HG03039 (cell line): ENCODE data around the gene PLCL1.
"Not testable (repeated sequence)": the region's sequence is repeated elsewhere in the genome, so short reads cannot be mapped to it uniquely, and the experiment has no call there.

Source experiments
- ATAC-seq: cut with Tn5 transposase; IDR thresholded peaks from one replicate; pipeline ENCODE4 v1.9.1; 2021; ENCODE audit warnings: mild to moderate bottlenecking, moderate library complexity; ENCODE audit not compliant: unreplicated experiment

PLCL1 gene

DNA sequence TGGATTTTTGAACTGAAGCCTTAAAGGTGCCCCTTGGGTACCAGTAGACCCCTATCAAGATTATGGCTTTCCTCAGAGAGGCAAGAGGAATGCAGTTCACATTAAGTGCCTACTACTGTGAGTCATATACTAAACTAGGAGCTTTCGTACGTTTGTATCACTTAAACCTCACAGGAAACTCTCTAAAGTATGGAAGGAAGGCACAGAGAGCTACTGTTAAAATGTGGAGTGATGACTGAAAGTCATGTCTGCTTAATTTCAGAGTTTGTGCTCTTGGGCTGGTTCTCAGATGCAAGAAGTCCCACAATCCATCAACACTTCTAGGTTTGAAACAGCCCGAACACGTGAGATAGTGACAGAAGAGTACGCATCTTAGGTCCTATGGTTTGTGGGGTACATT is 4.7 kb downstream of the PLCL1 start:
- ATAC-seq = no peak

DNA sequence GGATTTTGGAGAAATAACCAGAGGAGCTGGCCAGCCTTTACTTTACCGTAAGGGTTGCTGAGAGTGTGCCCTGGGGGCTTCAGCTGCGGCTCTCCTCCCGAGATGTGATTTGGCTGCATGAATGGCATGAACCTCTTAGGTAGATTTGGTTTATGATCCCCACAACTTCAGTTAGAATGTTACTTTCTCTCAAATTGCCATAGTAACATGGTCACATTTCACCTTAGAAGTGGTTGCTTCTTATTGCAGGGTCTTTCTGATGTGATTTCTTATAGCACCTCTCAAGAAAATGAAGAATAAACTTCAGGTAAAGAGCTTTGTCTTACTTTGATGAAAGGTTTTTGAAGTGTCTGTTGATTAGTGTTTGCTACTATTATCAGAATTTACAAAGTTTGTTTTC is 5.6 kb downstream of the PLCL1 start:
- ATAC-seq = no peak

DNA sequence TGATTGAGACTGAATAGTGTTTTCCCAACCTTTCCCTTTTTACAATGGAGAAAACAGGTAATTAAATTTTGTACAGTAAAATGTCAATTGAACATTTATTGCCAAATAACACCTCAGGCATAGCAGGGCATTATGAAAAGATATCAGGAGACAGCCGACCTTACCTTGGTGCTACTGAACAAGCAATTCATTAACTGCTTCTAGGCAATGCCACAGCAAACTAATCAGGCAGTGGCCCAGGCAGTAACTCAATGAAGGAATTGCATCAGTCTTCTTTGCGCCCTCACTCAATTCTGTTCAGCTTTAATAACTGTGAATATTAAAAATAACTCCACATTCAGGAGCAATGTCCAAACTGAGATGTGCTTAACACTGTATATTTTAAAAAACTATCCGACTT is 6.1 kb downstream of the PLCL1 start:
- ATAC-seq = no peak

DNA sequence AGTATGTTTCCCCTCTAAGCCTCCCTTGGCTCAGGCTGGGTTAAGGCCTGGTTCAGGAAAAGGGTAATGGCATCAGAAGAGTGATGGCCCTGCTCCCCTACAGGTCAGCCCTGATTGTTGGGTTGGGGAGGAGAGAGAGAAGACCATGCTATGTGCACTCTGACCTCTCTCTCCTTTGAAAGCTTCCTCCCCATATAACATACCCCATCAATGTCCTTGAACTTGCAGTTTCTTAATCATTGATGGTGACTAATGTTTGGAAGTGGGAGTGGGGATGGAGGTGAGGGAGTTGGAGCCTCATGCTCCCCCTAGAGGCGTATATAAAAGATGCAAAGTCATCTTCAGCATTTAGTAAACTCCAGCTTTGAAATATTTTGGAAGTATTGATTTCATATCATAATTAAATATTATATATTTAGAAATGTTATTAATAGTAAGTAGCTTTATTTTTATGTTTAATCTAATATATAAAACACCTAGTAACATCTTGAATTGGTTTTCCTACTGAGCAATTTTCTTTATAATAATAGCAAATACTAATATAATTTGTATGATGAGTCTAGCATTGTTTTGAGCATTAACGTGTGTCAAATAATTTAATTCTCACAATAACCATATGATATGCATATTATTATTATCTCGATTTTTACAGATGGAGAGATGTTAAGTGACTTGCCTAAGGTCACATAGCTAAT is 8.8 kb downstream of the PLCL1 start:
- ATAC-seq = no peak

DNA sequence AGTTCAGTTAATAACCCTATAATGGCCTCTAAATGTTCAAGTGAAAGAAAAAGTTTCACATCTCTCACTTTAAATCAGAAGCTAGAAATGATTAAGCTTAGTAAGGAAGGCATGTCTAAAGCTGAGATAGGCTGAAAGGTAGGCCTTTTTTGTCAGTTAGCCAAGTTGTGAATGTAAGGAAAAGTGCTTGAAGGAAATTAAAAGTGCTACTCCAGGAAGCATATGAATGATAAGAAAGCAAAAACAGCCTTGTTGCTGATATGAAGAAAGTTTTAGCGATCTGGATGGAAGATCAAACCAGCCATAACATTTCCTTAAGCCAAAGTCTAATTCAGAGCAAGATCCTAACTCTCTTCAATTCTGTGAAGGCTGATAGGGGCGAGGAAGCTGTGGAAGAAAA is 10.1 kb downstream of the PLCL1 start:
- ATAC-seq = no peak

DNA sequence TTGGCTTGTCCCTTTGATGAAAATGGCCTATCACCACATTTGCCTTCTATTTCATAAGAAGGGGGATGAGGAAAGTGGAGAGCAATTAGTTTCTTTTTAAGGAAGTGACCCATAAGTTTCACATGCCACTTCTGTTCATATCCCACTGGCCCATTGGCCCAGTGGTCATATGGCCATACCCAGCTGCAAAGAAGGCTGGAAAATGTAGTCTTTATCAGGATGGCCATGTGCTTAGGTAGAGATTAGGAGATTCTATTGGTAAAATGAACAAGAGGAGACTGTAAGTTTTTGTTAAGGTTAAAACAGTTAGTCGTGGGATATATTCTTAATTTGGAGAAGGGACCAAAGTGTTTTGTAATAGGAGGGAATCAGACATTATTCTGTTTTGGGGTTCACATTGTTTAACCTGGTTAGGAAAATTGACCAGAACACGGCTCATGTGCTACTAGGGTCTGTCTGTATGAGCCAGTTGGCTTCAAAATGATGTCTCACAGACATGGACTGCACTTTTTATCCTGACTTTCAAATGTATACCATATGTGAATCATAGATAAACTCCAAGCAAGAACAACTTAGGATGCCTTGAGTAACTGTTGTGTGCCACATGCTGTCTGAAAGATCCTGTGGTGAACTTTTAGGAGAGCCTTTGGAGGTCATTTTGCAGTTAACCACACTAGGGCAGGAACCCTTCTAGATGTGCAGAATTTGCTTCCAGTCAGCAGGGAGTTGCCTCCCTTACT is 17.3 kb downstream of the PLCL1 start:
- ATAC-seq = no peak

DNA sequence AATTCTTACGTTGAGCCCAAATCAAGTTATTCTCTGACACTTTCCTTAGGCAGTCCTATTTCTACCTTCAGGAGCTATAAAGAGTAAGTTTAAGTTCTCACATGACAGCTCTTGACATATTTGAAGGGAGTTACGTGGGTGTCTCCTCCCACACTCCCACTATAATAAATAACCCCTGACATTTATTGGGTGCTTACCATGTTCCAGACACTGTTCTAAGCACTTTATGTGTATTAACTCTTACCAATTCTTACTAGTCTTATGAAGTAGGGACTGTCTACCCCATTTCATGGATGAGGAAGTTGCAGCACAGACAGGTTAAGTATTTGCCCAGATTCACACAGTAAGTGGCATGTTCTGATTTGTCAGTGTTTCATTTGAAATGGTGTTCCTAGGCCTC is 17.9 kb downstream of the PLCL1 start:
- ATAC-seq = no peak

DNA sequence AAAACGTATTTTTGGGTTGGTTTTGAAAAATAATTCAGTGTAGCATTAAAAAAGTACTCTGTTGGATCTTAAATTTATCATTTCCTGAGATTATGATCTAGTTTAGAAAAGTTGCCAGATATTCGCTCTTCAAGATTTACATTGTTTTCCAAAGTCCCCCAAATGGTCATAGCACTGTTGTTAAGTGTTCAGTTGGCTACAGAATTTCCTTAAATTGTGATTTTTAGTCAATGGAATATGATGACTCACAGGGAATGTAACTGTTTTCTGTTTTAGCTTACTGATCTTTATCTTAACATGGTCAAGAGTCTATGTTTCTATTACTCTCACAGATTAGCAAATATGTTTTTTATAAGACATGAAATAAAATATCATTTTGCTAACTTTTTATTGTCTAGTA is 23.2 kb downstream of the PLCL1 start:
- ATAC-seq = no peak

DNA sequence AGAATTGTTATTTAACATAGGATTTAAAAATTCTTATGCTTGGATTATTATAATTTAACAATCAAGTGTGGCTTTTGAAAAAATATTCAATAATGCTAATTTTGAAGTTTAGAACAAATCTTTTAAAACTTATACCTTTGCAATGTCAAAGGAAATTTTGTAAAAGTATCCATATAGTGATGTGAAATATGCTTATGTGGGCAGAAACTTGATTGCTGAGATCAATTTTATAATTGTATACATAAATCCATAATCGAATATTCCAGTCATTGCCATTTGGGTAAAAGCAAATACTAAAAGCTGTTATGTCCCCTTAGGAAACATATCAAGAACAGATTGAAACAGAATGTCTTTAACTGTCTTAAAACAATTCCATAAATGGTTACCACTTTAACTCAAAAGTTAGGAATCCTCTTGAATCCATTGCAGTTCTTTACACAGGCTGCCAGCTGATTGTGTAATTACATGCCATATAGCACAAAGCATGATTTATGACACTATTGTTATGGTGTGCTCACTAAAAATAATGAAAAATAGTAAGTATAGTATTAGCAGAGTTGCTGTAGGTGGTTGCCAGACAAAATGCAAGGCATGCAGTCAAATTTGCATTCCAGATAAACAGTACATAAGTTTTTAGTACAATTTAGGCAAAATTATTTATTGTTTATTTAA is 24.2 kb downstream of the PLCL1 start:
- no peak for ATAC-seq

DNA sequence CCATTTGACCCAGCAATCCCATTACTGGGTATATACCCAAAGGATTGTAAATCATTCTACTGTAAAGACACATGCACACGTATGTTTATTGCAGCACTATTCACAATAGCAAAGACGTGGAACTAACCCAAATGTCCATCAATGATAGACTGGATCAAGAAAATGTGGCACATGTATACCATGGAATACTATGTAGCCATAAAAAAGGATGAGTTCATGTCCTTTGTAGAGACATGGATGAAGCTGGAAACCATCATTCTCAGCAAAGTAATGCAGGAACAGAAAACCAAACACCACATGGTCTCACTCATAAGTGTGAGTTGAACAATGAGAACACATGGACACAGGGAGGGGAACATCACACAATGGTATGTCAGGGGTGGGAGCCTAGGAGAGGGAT is 30.4 kb downstream of the PLCL1 start:
- not testable (repeated sequence) for ATAC-seq

DNA sequence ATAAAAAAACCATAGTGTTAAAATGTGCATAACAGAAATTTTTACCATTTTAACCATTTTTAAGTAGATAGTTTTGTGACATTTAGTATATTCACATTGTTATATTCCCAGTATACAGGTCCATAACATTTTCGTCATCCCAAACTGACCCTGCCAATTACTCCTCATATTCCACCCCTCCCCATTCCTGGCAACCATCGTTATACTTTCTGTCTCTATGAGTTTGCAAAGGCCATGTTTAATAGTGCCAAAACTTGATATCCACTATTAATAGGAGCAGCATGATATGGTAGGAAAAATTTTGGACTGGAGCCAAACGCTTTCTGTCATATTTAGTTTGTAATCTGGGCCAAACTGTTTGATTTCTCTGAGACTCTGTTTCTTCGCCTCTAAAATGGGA is 30.9 kb downstream of the PLCL1 start:
- no peak for ATAC-seq

DNA sequence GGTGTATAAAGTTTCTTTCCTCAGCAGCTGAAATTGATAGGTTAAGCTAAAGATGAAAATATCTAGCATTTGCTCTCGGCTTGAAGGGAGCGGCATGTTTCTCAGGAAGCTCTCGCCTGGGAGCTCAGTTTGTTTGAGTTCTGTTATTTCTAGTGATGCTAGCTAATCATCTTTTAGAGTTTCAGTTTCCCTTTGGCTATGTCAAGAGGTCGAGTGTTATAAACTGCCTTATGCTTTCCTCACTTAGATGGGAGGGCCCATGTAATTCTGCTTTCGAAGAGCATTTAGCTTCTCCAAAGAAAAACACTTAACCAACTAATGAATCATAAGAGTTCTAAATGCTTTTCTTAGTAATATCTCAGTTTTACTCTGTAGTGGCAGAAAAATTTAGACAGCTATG is 33.6 kb downstream of the PLCL1 start:
- peak; percentile 91 for ATAC-seq

DNA sequence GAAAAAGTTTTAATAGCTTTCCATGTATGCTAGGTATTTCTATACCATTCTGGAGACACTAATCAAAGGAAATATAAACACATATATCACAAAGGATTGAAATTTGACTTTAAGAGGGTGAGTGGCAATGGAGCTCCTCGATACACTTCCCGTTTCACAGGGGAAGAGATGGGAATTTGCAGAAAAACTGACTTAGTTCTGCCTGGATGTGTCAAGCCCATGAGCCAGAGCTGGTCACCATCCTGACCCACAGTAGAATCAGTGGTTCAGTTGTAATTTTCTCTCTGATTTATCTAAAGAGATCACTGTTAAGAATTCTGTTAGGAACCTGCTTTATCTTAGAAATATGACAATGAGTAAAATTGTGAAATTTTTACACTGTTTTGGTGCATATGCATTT is 34.2 kb downstream of the PLCL1 start:
- ATAC-seq = peak; percentile 4

DNA sequence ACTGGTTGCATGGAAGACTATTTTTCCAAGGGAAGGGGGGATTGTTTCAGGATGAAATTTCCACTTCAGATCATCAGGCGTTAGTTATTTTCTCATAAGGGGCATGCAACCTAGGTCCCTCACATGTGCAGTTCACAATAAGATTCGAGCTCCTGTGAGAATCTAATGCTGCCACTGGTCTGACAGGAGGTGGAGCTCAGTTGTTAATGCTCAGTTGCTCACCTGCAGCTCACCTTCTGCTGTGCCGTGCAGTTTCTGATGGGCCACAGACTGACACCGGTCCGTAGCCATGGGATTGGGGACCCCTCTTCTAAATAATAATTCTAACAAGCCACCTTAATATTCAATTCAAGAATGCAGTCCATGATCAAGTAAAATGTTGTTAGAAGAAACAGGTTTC is 34.9 kb downstream of the PLCL1 start:
- no peak for ATAC-seq

DNA sequence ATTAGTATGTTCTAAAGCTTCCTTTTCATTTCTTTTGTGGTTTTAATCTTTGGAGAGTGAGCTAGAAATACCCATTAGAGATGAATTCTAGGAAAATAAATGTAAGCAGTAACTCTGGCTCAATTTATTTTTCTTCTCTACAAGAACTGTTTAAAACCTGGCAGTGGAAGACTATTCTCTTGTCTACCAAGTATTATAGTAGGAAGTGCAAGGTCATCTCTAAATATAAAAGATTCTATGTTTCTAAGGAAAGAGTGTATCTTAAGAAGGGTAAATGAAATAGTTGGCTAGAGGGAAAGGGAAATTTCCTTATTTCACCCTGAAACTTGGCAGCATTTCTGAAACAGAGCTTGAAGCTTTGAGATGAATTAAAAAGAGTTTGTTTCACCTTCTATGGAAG is 35.5 kb downstream of the PLCL1 start:
- ATAC-seq = no peak

DNA sequence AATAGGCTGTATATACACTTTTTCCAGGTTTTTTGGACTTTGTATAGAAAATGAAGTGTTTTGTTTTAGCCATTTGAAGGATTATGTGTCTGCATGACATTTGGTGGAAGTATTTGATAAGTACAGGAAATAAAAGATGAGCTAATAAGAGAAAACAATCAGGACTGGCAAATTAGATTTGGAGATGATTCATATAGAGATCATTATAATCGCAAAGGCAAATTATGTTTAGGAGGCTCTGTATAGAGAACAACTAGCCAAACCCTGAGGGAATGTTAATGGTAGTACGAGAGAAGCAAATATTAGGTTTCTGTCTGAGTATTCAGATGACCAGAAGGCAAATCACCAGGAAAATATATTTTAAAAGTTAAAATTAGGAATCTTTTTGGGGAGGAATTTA is 41.7 kb downstream of the PLCL1 start:
- ATAC-seq = no peak

DNA sequence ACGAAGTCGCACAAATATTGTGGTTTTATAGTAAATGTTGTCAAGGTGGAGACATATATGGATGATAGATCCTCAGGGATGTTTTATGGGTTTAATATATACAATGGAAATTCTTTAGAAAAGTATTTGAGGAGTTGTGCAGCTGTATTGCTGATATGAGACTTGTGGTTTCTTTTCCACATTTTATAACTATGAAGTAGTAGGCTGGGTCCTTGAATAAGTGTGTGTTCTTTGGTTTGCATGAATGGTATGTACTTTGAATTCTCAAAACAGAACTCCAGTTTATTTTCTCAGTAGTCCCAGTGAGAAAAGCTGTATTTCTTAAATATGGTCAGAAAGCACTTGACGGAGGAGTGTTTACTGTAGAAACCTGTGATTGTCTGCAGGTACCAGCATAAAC is 42.4 kb downstream of the PLCL1 start:
- ATAC-seq = no peak

DNA sequence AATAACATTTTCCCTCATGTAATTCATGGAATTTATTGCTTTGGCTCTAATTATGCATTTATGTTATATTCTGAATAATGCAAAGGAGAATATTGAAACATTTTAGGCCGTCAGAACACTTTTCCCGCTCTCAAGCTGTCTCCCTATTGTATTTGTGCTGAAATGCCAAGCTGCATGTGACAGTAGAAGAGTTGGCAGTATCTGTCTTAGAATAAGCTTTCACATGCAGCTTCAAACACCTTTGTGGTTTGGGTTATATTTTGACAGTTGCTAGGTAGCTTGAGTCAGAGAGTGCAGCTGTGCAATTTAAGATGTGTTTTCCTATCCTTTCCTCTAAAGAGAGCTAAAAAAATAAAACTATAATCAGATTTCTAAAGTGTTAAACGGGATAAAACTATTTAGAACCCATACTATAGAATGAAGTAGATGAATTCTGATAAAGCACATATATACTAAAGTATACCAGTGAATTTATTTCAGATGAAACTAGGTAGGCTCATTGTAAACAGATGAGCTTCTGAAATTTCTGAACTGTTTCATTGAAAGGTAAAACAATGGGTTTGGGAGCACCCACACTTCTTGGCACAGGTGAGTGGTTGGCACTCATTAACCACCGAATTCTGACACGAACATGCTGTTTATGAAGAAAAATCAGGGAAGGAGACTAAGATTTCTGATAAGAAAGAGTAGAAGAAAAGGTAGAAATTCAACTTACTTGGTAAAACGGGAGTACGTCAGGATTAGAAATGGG is 43.4 kb downstream of the PLCL1 start:
- ATAC-seq = no peak

DNA sequence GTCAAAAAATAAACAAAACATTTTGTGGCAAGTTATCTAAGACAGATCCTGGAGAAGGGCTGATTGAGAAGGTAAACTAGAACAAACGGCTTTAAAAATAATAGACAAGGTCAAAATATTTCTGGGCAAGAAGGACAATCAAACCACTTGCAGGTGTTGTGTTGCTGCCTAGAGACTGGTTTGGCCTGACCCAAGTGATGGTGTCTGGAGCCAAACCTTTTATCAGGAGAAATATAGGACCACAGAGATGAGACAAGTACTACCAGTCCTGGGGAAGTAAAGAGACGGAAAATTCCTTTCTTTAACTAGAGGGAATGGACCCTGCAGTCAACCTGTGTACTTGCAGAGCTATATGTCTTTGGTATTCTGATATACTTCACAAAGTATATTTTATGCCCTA is 44.2 kb downstream of the PLCL1 start:
- no peak for ATAC-seq

DNA sequence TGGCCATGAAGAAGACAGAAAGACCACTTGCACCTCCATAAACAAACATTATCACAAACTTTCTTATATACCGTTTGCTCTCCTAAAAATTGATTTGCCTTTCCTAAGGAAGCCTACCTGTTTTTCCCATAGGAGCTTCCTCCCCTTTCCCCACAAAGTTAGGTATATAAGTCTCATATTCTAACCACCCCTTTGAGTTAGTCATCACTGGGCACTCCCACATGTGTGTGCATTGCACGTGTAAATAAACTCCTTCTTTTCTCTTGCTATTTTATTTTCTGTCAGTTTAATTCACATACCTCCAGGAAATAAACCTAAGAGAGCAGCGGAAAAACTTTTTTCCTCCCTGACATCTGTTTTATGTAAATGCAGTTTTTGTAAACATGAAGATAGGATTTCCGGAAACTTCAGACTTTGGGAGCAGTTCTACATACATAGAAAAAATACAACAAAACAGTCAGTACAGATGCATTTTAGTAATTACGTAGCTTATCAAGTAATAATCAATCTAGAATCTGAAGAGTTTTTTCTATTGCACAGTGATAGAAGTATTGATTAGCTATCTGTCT is 46.6 kb downstream of the PLCL1 start:
- ATAC-seq = no peak

DNA sequence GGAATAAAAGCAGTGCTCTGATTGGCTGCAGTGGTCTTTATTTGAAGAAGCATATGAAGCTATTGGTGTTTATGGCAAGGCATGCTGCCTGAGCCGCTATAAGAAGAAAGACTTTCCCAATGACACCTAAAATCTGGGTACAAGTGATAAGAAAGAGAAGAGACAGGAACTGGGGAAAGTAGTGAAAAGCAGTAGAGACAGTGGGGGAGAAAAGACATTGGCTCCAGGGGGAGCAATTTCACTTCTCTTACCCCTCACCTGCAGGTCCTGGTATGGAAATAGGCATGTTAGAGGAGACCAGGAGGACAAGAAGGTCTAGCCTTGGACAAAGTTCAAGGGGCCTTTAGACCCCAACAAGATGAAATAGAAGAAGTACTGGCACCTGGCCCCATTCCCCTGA is 47.1 kb downstream of the PLCL1 start:
- ATAC-seq = no peak
